Stomach (tissue), 4 donors: ENCODE results near the gene MSI2.

Experiments
- CTCF ChIP-seq, 7 experiments: fragments of 450-650 bp in 4 of 7; fragments of 200-600 bp in 3 of 7; sonication (generic) in 3 of 7; IDR thresholded peaks; one replicate each; pipeline ENCODE4 v1.5.1; 2016 to 2019; ENCODE audit warnings: antibody characterized with exemption in 7 of 7, control low read depth in 2 of 7, mild to moderate bottlenecking in 1 of 7
- EP300 ChIP-seq: sonication (generic); formaldehyde crosslinking; IDR thresholded peaks from one replicate; pipeline ENCODE4 v1.6.1; 2017; ENCODE audit warnings: antibody characterized with exemption
- POLR2A ChIP-seq, 4 donors: fragments of 450-650 bp; IDR thresholded peaks; one replicate each; pipeline ENCODE4 v1.6.1; 2016; ENCODE audit warnings: antibody characterized with exemption in 4 of 4, control low read depth in 2 of 4, mild to moderate bottlenecking in 1 of 4, moderate library complexity in 1 of 4
- POLR2AphosphoS5 ChIP-seq, 3 donors: sonication (generic); formaldehyde crosslinking; IDR thresholded peaks; one replicate each; pipeline ENCODE4 v1.6.1; 2016; ENCODE audit warnings: antibody characterized with exemption in 3 of 3

- TF ChIP-seq POLR2A (IDR thresholded peaks at IDR 0.05) (no peak), CTCF (IDR thresholded peaks at IDR 0.05) (no peak), POLR2AphosphoS5 (IDR thresholded peaks at IDR 0.05) (no peak), EP300 (no peak)
These were observed 267.8 kb downstream of the MSI2 start for GRCh38 chr17:57523926-57524632.
